K562 (cell line): ENCODE results near the gene PLSCR5. TPM values are rescaled to one million over a fixed set of nuclear protein-coding genes. Genes with fewer than 3 reads are reported as not detected.

Source experiments
- ESRRB ChIP-seq: fragments of 250-450 bp; sonication (Bioruptor Pico); IDR thresholded peaks from 2 replicates; pipeline ENCODE4 v1.5.0; 2020; ENCODE audit warnings: mild to moderate bottlenecking, moderate library complexity, borderline replicate concordance
- NBN ChIP-seq: fragments of 450-650 bp; IDR thresholded peaks from 2 replicates; pipeline ENCODE4 v1.6.1; 2016; ENCODE audit warnings: low read depth, mild to moderate bottlenecking
- NCOA2 ChIP-seq, 2 experiments: fragments of 450-650 bp; IDR thresholded peaks; 2 replicates each; pipeline ENCODE4 v1.6.1; 2018; ENCODE audit warnings: mild to moderate bottlenecking in 2 of 2, moderate library complexity in 1 of 2; ENCODE audit not compliant: partially characterized antibody in 2 of 2
- NCOA6 ChIP-seq: fragments of 450-650 bp; IDR thresholded peaks from 2 replicates; pipeline ENCODE4 v1.6.1; 2017; ENCODE audit warnings: mild to moderate bottlenecking
- NFXL1 ChIP-seq: fragments of 450-650 bp; formaldehyde crosslinking; IDR thresholded peaks from 2 replicates; pipeline ENCODE4 v1.4.0; 2021; ENCODE audit warnings: mild to moderate bottlenecking
- RB1 ChIP-seq: fragments of 450-650 bp; IDR thresholded peaks from 2 replicates; pipeline ENCODE4 v1.6.1; 2017; ENCODE audit warnings: low read depth, mild to moderate bottlenecking
- SNIP1 ChIP-seq: fragments of 450-650 bp; IDR thresholded peaks from 2 replicates; pipeline ENCODE4 v1.7.1; 2017; ENCODE audit warnings: low read depth, mild to moderate bottlenecking
- STAT6 ChIP-seq: sonication (generic); formaldehyde crosslinking; IDR thresholded peaks from 2 replicates; pipeline ENCODE4 v1.8.1; 2023; ENCODE audit warnings: mild to moderate bottlenecking, missing genetic modification reagents
- XRCC4 ChIP-seq: IDR thresholded peaks from one replicate; pipeline ENCODE4 v1.6.1; 2011; ENCODE audit not compliant: insufficient read depth, insufficient read length; ENCODE audit errors: extremely low read depth
- ZNF217 ChIP-seq: sonication (generic); formaldehyde crosslinking; IDR thresholded peaks from 2 replicates; pipeline ENCODE4 v1.8.0; 2022; ENCODE audit warnings: mild to moderate bottlenecking, missing genetic modification reagents
- ZNF407 ChIP-seq: fragments of 450-650 bp; IDR thresholded peaks from 2 replicates; pipeline ENCODE4 v1.6.1; 2016; ENCODE audit warnings: low read depth
- ZNF436 ChIP-seq: fragments of 250-450, 450-650 bp; sonication (Bioruptor Pico); formaldehyde crosslinking; IDR thresholded peaks from 2 replicates; pipeline ENCODE4 v1.7.0; 2020; ENCODE audit warnings: mild to moderate bottlenecking
- polyA plus RNA-seq, 8 experiments: library from polyadenylated mRNA; depleted of rRNA in 4 of 8; stranded (reverse) in 5 of 8; unstranded in 3 of 8; fragments of >200 nt; fragmentation: Nextera tagmentation in 2 of 8; fragmentation: Illumina TruSeq in 1 of 8; extraction: Ambion mirVana in 2 of 8; extraction: Trizol in 1 of 8; gene quantifications; 2 replicates each; pipeline versions ENCODE4 v1.2.1 to v1.2.3, GENCODE V29; 2011 to 2014; ENCODE audit warnings: inconsistent platforms in 1 of 8, missing spikeins in 1 of 8
- total RNA-seq, 7 experiments: library from RNA; depleted of rRNA in 6 of 7; stranded (reverse); fragments of >200 nt in 6 of 7; fragmentation: Illumina TruSeq in 2 of 7; extraction: Trizol in 2 of 7; gene quantifications; 2 replicates each; pipeline versions ENCODE4 v1.2.1 to v1.2.3, GENCODE V29; 2011 to 2021; ENCODE audit warnings: low replicate concordance in 1 of 7

PLSCR5 gene
- total and polyA plus RNA-seq, 9 of the 15 experiments (the other 6 are each of a cell fraction or from before 2014, with no cell fraction given) = not detected

GRCh38 chr3:146550743-146551510 is 54.2 kb downstream of the PLSCR5 start (continued):
- TF ChIP-seq ZNF407 = no peak
- no peak for TF ChIP-seq NFXL1 (CRISPR knock-in tag)
- TF ChIP-seq ZNF436 = no peak
- TF ChIP-seq NCOA2 (IDR thresholded peaks at IDR 0.05; ENCODE audit: partially characterized antibody in 2 of 2) = no peak
- no peak for TF ChIP-seq ZNF217 (CRISPR knock-in tag)
- no peak for TF ChIP-seq NCOA6
- no peak for TF ChIP-seq RB1
- no peak for TF ChIP-seq ESRRB (CRISPR knock-in tag)
- no peak for TF ChIP-seq NBN
- TF ChIP-seq SNIP1 = no peak
- no peak for TF ChIP-seq XRCC4
- TF ChIP-seq STAT6 (CRISPR knock-in tag) = no peak
